K562 (cell line): Measurements from ENCODE around the gene LMNA. TPM values are rescaled to one million over a fixed set of nuclear protein-coding genes. Genes with fewer than 3 reads are reported as not detected.

Experiments
- ARID1B ChIP-seq: fragments of 450-650 bp; IDR thresholded peaks from 2 replicates; pipeline ENCODE4 v1.6.1; 2016; ENCODE audit warnings: antibody characterized with exemption, mild to moderate bottlenecking, inconsistent platforms
- ELF1 ChIP-seq: fragments of 200-800 bp; sonication (Bioruptor generic); IDR thresholded peaks from 2 replicates; pipeline ENCODE4 v1.6.1; 2016; ENCODE audit warnings: missing genetic modification characterization, missing compliant biosample characterization
- HBP1 ChIP-seq: fragments of 450-650 bp; formaldehyde crosslinking; IDR thresholded peaks from 2 replicates; pipeline ENCODE4 v1.4.0; 2022; ENCODE audit warnings: missing genetic modification characterization
- HOMEZ ChIP-seq: fragments of 250-450 bp; sonication (Bioruptor Pico); IDR thresholded peaks from 2 replicates; pipeline ENCODE4 v1.4.0; 2020; ENCODE audit warnings: mild to moderate bottlenecking, moderate library complexity
- MTA3 ChIP-seq: fragments of 450-650 bp; formaldehyde crosslinking; IDR thresholded peaks from 2 replicates; pipeline ENCODE4 v1.6.1; 2017; ENCODE audit warnings: mild to moderate bottlenecking, borderline replicate concordance
- NCOA2 ChIP-seq, 2 experiments: fragments of 450-650 bp; IDR thresholded peaks; 2 replicates each; pipeline ENCODE4 v1.6.1; 2018; ENCODE audit warnings: mild to moderate bottlenecking in 2 of 2, moderate library complexity in 1 of 2; ENCODE audit not compliant: partially characterized antibody in 2 of 2
- RERE ChIP-seq: sonication (generic); formaldehyde crosslinking; IDR thresholded peaks from 2 replicates; pipeline ENCODE4 v1.8.0; 2023; ENCODE audit warnings: missing genetic modification reagents, mild to moderate bottlenecking, borderline replicate concordance
- ZNF318 ChIP-seq, 2 experiments: fragments of 450-650 bp; IDR thresholded peaks; 2 replicates each; pipeline ENCODE4 v1.6.1; 2016; ENCODE audit warnings: mild to moderate bottlenecking in 2 of 2, borderline replicate concordance in 1 of 2, low read depth in 1 of 2, moderate library complexity in 1 of 2
- polyA plus RNA-seq, 8 experiments: library from polyadenylated mRNA; depleted of rRNA in 4 of 8; stranded (reverse) in 5 of 8; unstranded in 3 of 8; fragments of >200 nt; fragmentation: Nextera tagmentation in 2 of 8; fragmentation: Illumina TruSeq in 1 of 8; extraction: Ambion mirVana in 2 of 8; extraction: Trizol in 1 of 8; gene quantifications; 2 replicates each; pipeline versions ENCODE4 v1.2.1 to v1.2.3, GENCODE V29; 2011 to 2014; ENCODE audit warnings: inconsistent platforms in 1 of 8, missing spikeins in 1 of 8
- total RNA-seq, 7 experiments: library from RNA; depleted of rRNA in 6 of 7; stranded (reverse); fragments of >200 nt in 6 of 7; fragmentation: Illumina TruSeq in 2 of 7; extraction: Trizol in 2 of 7; gene quantifications; 2 replicates each; pipeline versions ENCODE4 v1.2.1 to v1.2.3, GENCODE V29; 2011 to 2021; ENCODE audit warnings: low replicate concordance in 1 of 7

The LMNA gene
- total and polyA plus RNA-seq, 9 of the 15 experiments (the other 6 are each of a cell fraction or from before 2014, with no cell fraction given), result 1.00 to 347 (median 88.2) TPM

- TF ChIP-seq ZNF318 (IDR thresholded peaks at IDR 0.05; ENCODE audit: borderline replicate concordance in 1 of 2, low read depth in 1 of 2) (0 out of 4 replicates have a peak, but pooled peaks of 1 of the 2 experiments have one; percentile 33), HBP1 (CRISPR knock-in tag) (0 out of 2 replicates have a peak, but pooled peaks have one; percentile 63), NCOA2 (IDR thresholded peaks at IDR 0.05; ENCODE audit: partially characterized antibody in 2 of 2) (no peak), HOMEZ (CRISPR knock-in tag) (no peak), MTA3 (peak; percentile 81), RERE (CRISPR knock-in tag) (no peak), ARID1B (peak; percentile 89), ELF1 (no peak)
Measured at GRCh38 chr1:156114101-156114918, at the start of gene LMNA (continued).
